ENCODE data around the gene NEUROD2. TPM values are rescaled to one million over a fixed set of nuclear protein-coding genes. Genes with fewer than 3 reads are reported as not detected.

NEUROD2 gene
- total and polyA plus RNA-seq, 7 donors, result 0.23 to 1.2 (median 0.33) TPM; not detected in 4

DNA sequence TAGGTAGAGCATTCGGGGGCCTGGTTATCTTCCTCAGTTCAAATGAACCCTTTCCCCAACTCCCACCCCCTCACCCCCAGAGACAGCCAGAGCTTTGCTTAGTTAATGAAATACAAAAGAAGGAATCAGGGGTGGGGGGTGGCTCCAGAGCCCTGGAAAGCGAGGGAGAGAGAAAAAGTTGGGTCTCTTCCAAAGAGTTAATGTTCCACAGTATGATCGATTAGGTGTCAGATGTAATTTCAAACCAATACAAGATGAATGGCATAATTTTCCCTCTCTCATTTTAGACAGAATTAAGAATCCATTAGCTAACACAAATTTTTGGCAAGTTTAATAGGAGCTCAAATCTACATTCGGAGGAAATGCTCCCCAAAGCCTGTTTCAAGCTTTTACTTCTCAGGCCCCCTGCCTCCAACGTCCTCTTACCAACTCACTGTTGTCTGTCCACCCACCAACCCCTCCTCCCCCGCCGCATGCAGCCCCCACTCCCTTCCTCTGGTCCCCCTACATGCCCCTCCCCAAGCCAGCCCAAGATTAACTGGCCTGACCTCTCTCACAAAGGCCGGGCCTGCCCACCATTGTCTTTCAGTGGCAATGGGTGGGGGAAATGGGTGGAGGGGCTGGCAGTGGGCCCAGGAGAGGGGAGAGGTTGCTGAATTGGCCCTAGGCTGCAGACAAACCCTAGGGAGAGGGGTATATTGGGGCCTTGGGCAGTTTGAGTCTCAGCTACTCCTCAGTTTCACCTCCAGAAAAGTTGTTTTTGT is 28.2 kb downstream of the NEUROD2 start:
- intact Hi-C loops (cut with DNase I), result no loop called here
- Histone ChIP-seq H3K27ac (no peak overlapping the region), H3K27me3 (no peaks in the 10 kb centered on the region), H3K36me3 (no peaks in the 10 kb centered on the region), H3K4me1 (no peaks in the 10 kb centered on the region), H3K9me3 (no peaks in the 10 kb centered on the region), H3K4me3 (no peak overlapping the region)
- TF ChIP-seq EP300 (IDR thresholded peaks at IDR 0.05) (no peak), POLR2AphosphoS5 (IDR thresholded peaks at IDR 0.05) (no peak), POLR2A (IDR thresholded peaks at IDR 0.05) (no peak)
- TF ChIP-seq, protein P1, sequence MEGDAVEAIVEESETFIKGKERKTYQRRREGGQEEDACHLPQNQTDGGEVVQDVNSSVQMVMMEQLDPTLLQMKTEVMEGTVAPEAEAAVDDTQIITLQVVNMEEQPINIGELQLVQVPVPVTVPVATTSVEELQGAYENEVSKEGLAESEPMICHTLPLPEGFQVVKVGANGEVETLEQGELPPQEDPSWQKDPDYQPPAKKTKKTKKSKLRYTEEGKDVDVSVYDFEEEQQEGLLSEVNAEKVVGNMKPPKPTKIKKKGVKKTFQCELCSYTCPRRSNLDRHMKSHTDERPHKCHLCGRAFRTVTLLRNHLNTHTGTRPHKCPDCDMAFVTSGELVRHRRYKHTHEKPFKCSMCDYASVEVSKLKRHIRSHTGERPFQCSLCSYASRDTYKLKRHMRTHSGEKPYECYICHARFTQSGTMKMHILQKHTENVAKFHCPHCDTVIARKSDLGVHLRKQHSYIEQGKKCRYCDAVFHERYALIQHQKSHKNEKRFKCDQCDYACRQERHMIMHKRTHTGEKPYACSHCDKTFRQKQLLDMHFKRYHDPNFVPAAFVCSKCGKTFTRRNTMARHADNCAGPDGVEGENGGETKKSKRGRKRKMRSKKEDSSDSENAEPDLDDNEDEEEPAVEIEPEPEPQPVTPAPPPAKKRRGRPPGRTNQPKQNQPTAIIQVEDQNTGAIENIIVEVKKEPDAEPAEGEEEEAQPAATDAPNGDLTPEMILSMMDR (IDR thresholded peaks at IDR 0.05), result no peak
- 65 to 70% methylated on average over 8 of the region's 8 CpGs for WGBS, 2 donors
- no peak for DNase-seq

GRCh38 chr17:39578272-39578671 is 29.4 kb downstream of the NEUROD2 start:
- 82 to 83% methylated on average over 2 of the region's 2 CpGs for WGBS, 2 donors
- H3K4me1 ChIP-seq, result peaks cover 0 to 5% (median 4%) of the 10 kb centered on the region in 4 donors
- H3K27ac ChIP-seq, result no peak overlapping the region
- intact Hi-C loops (cut with DNase I), result no loop called here
- H3K27me3 ChIP-seq, result no peaks in the 10 kb centered on the region
- TF ChIP-seq POLR2A (IDR thresholded peaks at IDR 0.05) (no peak), POLR2AphosphoS5 (IDR thresholded peaks at IDR 0.05) (no peak), EP300 (IDR thresholded peaks at IDR 0.05) (no peak)
- TF ChIP-seq, protein P1 (IDR thresholded peaks at IDR 0.05), result no peak
- H3K9me3 ChIP-seq, result no peaks in the 10 kb centered on the region
- DNase-seq, result no peak
- H3K4me3 ChIP-seq, result no peak overlapping the region
- no peaks in the 10 kb centered on the region for H3K36me3 ChIP-seq

DNA sequence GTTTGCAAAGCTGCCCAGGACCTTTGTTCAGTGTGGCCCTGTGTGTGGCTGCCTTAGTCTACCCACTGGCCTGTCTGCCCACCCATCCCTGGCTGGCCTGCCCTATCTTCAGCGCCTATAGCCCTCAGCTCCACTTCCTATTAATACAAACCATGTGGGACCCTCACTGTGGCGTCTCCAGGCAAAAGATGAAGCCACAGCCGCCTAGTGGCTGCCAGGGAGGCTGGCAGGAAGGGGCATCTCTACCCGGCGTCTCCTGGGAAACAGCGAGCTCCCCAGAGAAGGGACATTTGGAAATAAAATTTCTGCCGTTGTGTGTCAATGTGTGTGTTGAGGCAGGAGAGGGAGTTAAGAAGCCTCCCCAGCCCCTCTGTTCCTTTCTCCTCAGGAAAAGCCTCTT is 31.5 kb downstream of the NEUROD2 start:
- TF ChIP-seq POLR2AphosphoS5 (IDR thresholded peaks at IDR 0.05) (no peak), EP300 (IDR thresholded peaks at IDR 0.05) (no peak), POLR2A (IDR thresholded peaks at IDR 0.05) (no peak)
- TF ChIP-seq, protein P1 (IDR thresholded peaks at IDR 0.05), result no peak
- no peak overlapping the region for H3K4me3 ChIP-seq
- no peaks in the 10 kb centered on the region for H3K9me3 ChIP-seq
- no peaks in the 10 kb centered on the region for H3K36me3 ChIP-seq
- no peak for DNase-seq
- no peak overlapping the region for H3K27ac ChIP-seq
- no peaks in the 10 kb centered on the region for H3K27me3 ChIP-seq
- peaks cover 0 to 15% (median 12%) of the 10 kb centered on the region in 4 donors for H3K4me1 ChIP-seq
- intact Hi-C loops (cut with DNase I), result no loop called here
- 35 to 44% methylated on average over 7 of the region's 7 CpGs for WGBS, 2 donors

- TF ChIP-seq, protein P1 (IDR thresholded peaks at IDR 0.05), result no peak
- TF ChIP-seq POLR2AphosphoS5 (IDR thresholded peaks at IDR 0.05), result peak in 3 of 4 donors; percentile 31 to 65 (median 48)
- Histone ChIP-seq H3K4me1 (peaks cover 0 to 15% (median 12%) of the 10 kb centered on the region in 4 donors), H3K27ac (peak overlapping the region; percentile 86 to 92 (median 88)), H3K36me3 (peaks cover 0 to 4% (median 0%) of the 10 kb centered on the region in 4 donors), H3K4me3 (peak overlapping the region; percentile 60 to 71 (median 68)), H3K9me3 (no peaks in the 10 kb centered on the region), H3K27me3 (no peaks in the 10 kb centered on the region)
- DNase-seq, result peak; percentile 87
- intact Hi-C loops (cut with DNase I), result no loop called here
- 1 to 4% methylated on average over 66 of the region's 66 CpGs for WGBS, 2 donors
Observed at GRCh38 chr17:39573447-39574298, 34.0 kb downstream of the NEUROD2 start.
